ENCODE measurements around the gene SKAP1.

GRCh38 chr17:48234922-48235321 is 195.1 kb downstream of the SKAP1 start:
- TF ChIP-seq, protein P1, sequence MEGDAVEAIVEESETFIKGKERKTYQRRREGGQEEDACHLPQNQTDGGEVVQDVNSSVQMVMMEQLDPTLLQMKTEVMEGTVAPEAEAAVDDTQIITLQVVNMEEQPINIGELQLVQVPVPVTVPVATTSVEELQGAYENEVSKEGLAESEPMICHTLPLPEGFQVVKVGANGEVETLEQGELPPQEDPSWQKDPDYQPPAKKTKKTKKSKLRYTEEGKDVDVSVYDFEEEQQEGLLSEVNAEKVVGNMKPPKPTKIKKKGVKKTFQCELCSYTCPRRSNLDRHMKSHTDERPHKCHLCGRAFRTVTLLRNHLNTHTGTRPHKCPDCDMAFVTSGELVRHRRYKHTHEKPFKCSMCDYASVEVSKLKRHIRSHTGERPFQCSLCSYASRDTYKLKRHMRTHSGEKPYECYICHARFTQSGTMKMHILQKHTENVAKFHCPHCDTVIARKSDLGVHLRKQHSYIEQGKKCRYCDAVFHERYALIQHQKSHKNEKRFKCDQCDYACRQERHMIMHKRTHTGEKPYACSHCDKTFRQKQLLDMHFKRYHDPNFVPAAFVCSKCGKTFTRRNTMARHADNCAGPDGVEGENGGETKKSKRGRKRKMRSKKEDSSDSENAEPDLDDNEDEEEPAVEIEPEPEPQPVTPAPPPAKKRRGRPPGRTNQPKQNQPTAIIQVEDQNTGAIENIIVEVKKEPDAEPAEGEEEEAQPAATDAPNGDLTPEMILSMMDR (IDR thresholded peaks at IDR 0.05; ENCODE audit: insufficient read depth, low read length, poor library complexity, severe bottlenecking): no peak
- TF ChIP-seq EZH2phosphoT487 (conservative IDR thresholded peaks at IDR 0.05; ENCODE audit: low read length): no peak

Measured in SU-DHL-6 (cell line).